Vagina (tissue), 2 donors: ENCODE data around the gene SART3. TPM values are rescaled to one million over a fixed set of nuclear protein-coding genes. Genes with fewer than 3 reads are reported as not detected.

Experiments
- DNase-seq, 2 donors: peaks; one replicate each; pipeline ENCODE4 v3.0.0-alpha.2; 2017; ENCODE audit errors: extremely low spot score in 2 of 2
- H3K27ac ChIP-seq: fragments of 200-600 bp; sonication (generic); one replicate; pipeline ENCODE4 v1.5.1; 2019
- H3K27me3 ChIP-seq: fragments of 200-600 bp; sonication (generic); one replicate; pipeline ENCODE4 v1.5.1; 2019
- H3K36me3 ChIP-seq, 2 donors: fragments of 200-600 bp; sonication (generic); one replicate each; pipeline ENCODE4 v1.5.1; 2017 to 2019
- H3K4me1 ChIP-seq: fragments of 200-600 bp; sonication (generic); one replicate; pipeline ENCODE4 v1.5.1; 2019
- H3K4me3 ChIP-seq, 2 donors: fragments of 200-600 bp; sonication (generic); 1 replicate in 1 of 2; 2 replicates in 1 of 2; pipeline ENCODE4 v1.5.1; 2016 to 2019
- H3K9me3 ChIP-seq: fragments of 200-600 bp; sonication (generic); one replicate; pipeline ENCODE4 v1.5.1; 2019
- POLR2A ChIP-seq, 2 donors: fragments of 450-650 bp; IDR thresholded peaks; one replicate each; pipeline ENCODE4 v1.6.1; 2017; ENCODE audit warnings: antibody characterized with exemption in 2 of 2, mild to moderate bottlenecking in 2 of 2, moderate library complexity in 2 of 2
- POLR2AphosphoS5 ChIP-seq, 2 donors: sonication (generic); formaldehyde crosslinking; IDR thresholded peaks; one replicate each; pipeline ENCODE4 v1.9.0; 2017; ENCODE audit warnings: antibody characterized with exemption in 2 of 2, mild to moderate bottlenecking in 2 of 2, low read depth in 1 of 2; ENCODE audit not compliant: insufficient read depth in 1 of 2
- intact Hi-C: fragments of 100-400 bp; cut with DNase I; formaldehyde crosslinking; loops from one replicate; pipeline ENCODE4 v1.15.1; 2023
- total RNA-seq: library from RNA; depleted of rRNA; stranded (reverse); fragments of >200 nt; gene quantifications from one replicate; pipeline ENCODE4 v1.2.3, GENCODE V29; 2016
- TF ChIP-seq, protein P1 (sequence below), 3 experiments: fragments of 450-650 bp in 2 of 3; fragments of 200-600 bp in 1 of 3; sonication (generic) in 1 of 3; IDR thresholded peaks; one replicate each; pipeline ENCODE4 v1.5.1; 2017 to 2019; ENCODE audit warnings: antibody characterized with exemption in 3 of 3, mild to moderate bottlenecking in 2 of 3, moderate library complexity in 2 of 3

SART3 gene
- total RNA-seq, 1 donor from 2014 or later, result 44.2 TPM

- no peaks in the 10 kb centered on the region for H3K4me1 ChIP-seq
- H3K4me3 ChIP-seq, result no peak overlapping the region
- intact Hi-C loops, result no loop called here
- no peak overlapping the region for H3K27ac ChIP-seq
- no peaks in the 10 kb centered on the region for H3K27me3 ChIP-seq
- no peak for DNase-seq
- H3K9me3 ChIP-seq, result no peaks in the 10 kb centered on the region
- no peak for TF ChIP-seq POLR2A (IDR thresholded peaks at IDR 0.05)
- TF ChIP-seq, protein P1, sequence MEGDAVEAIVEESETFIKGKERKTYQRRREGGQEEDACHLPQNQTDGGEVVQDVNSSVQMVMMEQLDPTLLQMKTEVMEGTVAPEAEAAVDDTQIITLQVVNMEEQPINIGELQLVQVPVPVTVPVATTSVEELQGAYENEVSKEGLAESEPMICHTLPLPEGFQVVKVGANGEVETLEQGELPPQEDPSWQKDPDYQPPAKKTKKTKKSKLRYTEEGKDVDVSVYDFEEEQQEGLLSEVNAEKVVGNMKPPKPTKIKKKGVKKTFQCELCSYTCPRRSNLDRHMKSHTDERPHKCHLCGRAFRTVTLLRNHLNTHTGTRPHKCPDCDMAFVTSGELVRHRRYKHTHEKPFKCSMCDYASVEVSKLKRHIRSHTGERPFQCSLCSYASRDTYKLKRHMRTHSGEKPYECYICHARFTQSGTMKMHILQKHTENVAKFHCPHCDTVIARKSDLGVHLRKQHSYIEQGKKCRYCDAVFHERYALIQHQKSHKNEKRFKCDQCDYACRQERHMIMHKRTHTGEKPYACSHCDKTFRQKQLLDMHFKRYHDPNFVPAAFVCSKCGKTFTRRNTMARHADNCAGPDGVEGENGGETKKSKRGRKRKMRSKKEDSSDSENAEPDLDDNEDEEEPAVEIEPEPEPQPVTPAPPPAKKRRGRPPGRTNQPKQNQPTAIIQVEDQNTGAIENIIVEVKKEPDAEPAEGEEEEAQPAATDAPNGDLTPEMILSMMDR (IDR thresholded peaks at IDR 0.05), result no peak
- no peak for TF ChIP-seq POLR2AphosphoS5 (IDR thresholded peaks at IDR 0.05; ENCODE audit: insufficient read depth in 1 of 2, low read depth in 1 of 2)
- H3K36me3 ChIP-seq, result peaks cover 0 to 56% of the 10 kb centered on the region in 2 donors
Observed at GRCh38 chr12:108538616-108539195, 22.3 kb downstream of the SART3 start.

DNA sequence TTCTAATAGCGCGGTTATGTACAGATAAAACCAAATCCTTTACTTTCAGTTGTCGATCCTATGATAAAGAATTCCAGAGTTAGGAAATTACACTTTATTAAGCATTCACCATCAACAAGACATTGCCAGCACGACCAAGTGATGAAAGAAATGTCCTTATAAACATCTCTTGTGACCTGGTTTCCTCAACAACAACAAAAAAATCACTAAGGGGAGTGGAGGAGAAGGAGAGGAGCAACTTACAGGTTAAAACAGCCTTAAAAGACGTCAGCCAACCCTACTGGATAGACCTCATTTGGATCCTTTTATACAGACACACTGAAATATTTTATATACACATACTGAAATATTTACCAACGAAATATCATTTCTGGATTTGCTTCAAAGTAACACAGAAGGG lies 22.8 kb downstream of the SART3 start:
- intact Hi-C loops, result no loop called here

GRCh38 chr12:108531929-108532848 lies 28.8 kb downstream of the SART3 start:
- Histone ChIP-seq H3K4me1 (no peaks in the 10 kb centered on the region), H3K27me3 (no peaks in the 10 kb centered on the region), H3K9me3 (no peaks in the 10 kb centered on the region), H3K36me3 (peaks cover 0 to 78% of the 10 kb centered on the region in 2 donors), H3K4me3 (no peak overlapping the region), H3K27ac (no peak overlapping the region)
- intact Hi-C loops, result no loop called here
- TF ChIP-seq, protein P1 (IDR thresholded peaks at IDR 0.05), result no peak
- DNase-seq, result no peak

More for the DNA sequence above, 22.8 kb downstream of the SART3 start:
- TF ChIP-seq POLR2AphosphoS5 (IDR thresholded peaks at IDR 0.05; ENCODE audit: insufficient read depth in 1 of 2, low read depth in 1 of 2), result no peak
- TF ChIP-seq, protein P1 (IDR thresholded peaks at IDR 0.05), result no peak
- no peak for TF ChIP-seq POLR2A (IDR thresholded peaks at IDR 0.05)
- Histone ChIP-seq H3K27me3 (no peaks in the 10 kb centered on the region), H3K9me3 (no peaks in the 10 kb centered on the region), H3K27ac (no peak overlapping the region), H3K4me1 (no peaks in the 10 kb centered on the region), H3K36me3 (peaks cover 0 to 51% of the 10 kb centered on the region in 2 donors), H3K4me3 (no peak overlapping the region)
- DNase-seq, result no peak

GRCh38 chr12:108530161-108530560 lies 30.8 kb downstream of the SART3 start:
- Histone ChIP-seq H3K27ac (no peak overlapping the region), H3K27me3 (no peaks in the 10 kb centered on the region), H3K36me3 (peaks cover 0 to 78% of the 10 kb centered on the region in 2 donors), H3K4me1 (no peaks in the 10 kb centered on the region), H3K4me3 (no peak overlapping the region), H3K9me3 (no peaks in the 10 kb centered on the region)
- TF ChIP-seq POLR2A (IDR thresholded peaks at IDR 0.05), result no peak
- TF ChIP-seq, protein P1 (IDR thresholded peaks at IDR 0.05), result no peak
- TF ChIP-seq POLR2AphosphoS5 (IDR thresholded peaks at IDR 0.05; ENCODE audit: insufficient read depth in 1 of 2, low read depth in 1 of 2), result no peak
- intact Hi-C loops, result no loop called here
- DNase-seq, result no peak

GRCh38 chr12:108527166-108527496 lies 33.8 kb downstream of the SART3 start:
- Histone ChIP-seq H3K27ac (no peak overlapping the region), H3K9me3 (no peaks in the 10 kb centered on the region), H3K27me3 (no peaks in the 10 kb centered on the region), H3K4me3 (no peak overlapping the region), H3K36me3 (peaks cover 0 to 91% of the 10 kb centered on the region in 2 donors), H3K4me1 (no peaks in the 10 kb centered on the region)
- DNase-seq, result peak in 1 of 2 donors; percentile 61
- intact Hi-C loops, result no loop called here
- no peak for TF ChIP-seq POLR2AphosphoS5 (IDR thresholded peaks at IDR 0.05; ENCODE audit: insufficient read depth in 1 of 2, low read depth in 1 of 2)
